Stimulated activated CD4-positive, alpha-beta T cell treated with anti-CD3 and anti-CD28 coated beads, Interleukin-15, amount 100 ng/mL, for 48 hours (primary cell): ENCODE results near the gene LRRC18.

Source experiments
- DNase-seq, 2 donors: peaks; one replicate each; pipeline ENCODE4 v3.0.0-alpha.2; 2020; ENCODE audit warnings: low read depth in 2 of 2

LRRC18 gene

DNA sequence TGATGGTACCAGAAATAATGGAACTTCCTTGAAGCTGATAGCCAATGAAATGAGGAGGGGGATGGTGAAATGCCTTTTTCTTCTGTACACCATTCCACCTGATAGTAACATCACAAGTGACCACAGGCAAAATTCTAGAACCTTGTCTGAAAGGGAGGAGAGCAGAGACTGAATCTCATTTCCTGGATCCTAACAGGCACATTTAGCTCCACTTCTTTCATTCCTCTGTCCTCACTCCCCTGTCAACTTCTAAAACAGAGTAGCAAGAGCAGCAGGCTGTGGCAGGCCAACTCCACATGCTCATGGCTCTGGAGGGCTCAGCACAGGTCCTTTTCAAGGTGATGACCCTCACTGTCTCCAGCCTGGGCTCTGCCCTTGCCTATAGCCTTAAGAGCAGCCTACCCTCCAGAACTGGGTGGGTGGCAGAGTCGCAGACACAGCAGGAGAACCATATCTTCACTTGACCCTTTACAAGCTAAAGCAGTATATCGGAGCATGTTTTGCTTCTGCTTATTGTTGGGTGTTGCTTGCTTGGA, at the start of gene LRRC18:
Gene LRRC18 (minus strand): TSS at position 51 of the 536 bp plus-strand sequence. CDS start 25,685 bp downstream, outside the sequence.
- DNase-seq = no peak

DNA sequence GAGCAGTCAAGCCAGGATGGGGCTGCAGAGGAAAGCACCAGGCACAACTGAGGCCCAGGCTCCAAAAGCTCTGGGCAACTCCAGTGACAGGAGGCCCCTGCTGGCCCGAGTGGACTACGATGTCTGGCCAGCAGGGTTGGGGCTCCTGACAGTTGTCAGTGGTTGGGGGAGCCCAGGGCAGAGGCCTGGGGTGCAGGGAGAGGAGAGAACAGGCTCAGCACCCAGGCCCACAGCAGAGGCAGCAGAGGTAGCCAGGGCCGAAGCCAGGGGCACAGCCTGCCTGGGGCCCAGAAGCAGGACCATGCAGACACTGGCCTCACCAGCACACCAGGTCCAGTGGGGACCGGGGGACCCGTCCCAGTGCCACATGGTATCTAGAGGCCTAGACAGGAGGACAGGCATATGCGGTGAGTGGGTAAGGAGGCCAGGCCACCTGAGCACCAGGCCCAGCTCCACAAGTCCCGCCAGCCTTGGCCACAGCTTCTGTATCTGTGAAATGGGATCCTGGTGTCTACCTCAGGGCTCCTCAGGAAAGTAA, 46.0 kb upstream of the LRRC18 start:
- no peak for DNase-seq

DNA sequence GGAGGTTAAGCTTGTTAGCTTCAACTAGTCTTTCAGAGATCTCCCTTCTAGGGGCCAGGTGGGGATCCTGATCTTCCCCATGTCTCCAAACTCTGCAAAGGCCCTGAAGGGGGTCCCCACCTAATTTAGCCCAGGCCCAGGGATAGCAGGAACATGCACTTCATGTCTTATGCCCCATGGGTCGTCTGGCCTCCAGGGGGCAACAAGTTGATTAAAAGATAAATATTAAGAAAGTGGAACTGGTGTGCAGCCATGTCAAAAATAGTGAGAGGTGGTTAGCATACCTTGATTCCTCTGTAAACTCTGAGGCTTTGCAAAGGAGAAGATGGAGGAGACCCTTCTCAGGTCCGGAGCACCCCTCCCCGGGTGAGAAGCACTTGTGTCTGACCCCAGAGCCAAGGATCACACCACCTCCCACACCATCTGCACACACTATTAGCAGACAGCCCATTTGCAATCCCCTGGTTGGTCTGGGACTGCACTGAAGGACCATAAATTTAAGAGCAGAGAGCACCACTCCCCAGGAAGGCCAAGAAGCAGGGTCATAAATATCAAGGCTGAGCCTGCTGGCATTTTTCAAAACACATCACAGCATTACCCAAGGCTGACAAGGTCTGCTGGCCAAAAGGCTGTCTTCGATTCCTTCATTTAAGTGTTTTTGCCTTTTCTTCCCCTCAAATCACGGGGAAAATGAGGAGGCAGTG, 44.2 kb upstream of the LRRC18 start:
- no peak for DNase-seq

DNA sequence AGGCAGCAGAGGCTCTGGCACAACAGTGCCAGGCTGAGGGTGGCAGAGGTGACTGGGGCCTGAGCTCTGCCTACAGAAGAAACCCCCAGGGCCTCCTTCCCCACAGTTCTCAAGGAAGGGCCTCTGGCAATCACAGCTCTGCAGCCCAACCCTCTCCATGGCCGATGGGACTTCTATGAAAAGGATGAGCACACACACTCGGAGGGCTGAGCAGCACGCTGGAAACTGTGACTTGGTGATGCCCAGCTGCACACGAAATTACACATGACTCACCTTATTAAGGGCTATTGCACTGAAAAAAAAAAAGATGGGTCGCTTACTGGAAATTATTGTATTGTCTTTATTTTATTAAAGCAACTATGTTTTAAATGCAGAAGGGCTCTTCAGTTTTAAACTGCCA, 42.9 kb upstream of the LRRC18 start:
- DNase-seq = no peak

DNA sequence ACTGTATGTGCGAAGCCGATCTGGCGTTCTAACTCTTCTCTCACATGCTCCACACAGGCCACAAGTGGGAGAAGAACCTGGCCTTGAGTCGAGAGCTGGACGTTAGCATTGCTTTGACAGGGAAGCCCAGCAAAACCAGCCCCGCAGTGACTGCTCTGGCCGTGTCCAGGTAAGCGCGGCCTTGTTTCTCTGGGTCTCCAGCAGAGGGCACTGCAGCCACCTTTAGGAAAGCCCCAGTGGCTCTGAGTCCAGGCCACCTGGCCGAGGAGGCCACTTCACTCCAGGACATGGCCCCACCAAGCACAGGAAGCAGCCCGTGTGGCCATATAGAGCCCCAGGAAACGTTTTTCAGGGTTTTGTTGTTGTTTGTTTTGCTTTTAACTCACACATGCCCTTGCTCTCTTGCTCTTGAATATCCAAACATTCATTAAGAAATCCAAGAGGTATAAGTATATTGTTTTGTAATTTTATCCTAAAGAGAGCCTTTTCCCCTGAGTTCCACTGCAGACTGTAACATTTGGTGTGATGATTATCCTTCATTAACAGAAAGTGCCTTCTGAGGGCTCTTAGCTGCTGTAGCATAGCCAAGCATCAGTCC, 41.8 kb upstream of the LRRC18 start:
- peak in 1 of 2 donors; percentile 30 for DNase-seq

DNA sequence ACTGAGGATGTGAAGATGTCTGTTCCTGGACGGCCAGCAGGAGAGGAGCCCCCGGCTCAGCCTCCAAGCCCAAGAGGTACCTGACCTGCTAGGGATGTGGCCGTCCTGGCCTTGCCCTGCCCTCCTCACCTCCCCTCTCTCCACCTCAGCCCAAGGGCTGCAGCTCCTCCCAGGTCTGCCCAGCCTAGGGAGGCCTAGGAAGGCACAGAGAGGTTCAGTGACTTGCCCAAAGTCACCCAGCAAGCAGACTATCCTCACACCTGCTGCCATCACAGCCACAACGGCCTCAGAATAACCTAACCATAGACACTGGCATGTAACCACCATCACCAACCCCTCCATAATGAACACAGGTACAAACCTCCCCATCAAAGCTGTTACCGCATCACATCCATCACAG, 38.7 kb upstream of the LRRC18 start:
- DNase-seq = no peak

DNA sequence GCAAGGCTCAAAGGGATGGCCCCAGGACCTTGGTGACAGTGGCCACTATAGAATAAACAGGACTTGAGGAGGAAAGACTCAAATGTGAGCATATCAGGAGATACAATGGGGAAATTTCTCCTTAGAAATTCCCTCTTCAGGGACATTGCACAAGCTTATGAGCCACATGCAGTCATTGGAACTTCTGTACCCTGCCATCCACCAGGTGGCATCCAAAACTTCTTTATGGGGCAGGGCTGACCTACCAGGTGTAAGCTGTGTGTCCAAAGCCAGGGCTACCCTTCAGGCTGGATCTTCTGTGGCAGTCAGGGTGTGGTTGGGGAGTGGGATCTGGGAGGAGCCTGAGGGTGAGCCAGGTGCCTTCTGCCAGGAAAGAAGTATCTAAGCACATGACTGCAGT, 36.6 kb upstream of the LRRC18 start:
- no peak for DNase-seq

DNA sequence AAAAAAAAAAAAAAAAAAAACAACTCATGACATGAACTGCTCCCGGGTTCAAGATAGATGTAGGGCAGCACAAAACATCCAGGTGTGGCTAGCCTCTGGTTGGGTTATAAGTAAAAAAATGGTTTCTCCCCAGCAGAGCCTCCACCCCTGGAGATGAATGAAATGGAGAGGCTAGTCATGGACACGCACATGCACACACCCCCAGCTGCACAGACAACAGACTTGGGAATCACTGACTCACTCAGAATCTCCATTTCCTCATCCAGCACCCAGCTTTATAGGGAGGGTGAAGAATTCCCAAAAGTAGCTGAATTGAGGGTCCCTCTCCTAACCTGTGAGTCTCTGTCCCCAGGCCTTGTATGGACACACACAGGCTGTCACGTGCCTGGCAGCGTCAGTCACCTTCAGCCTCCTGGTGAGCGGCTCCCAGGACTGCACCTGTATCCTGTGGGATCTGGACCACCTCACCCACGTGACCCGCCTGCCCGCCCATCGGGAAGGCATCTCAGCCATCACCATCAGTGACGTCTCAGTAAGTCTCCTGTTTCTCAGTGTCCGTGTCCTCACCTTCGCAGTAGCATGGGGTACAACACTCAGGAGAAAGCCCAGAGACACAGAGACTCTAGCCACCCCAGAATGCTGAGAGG, 35.0 kb upstream of the LRRC18 start:
- no peak for DNase-seq

DNA sequence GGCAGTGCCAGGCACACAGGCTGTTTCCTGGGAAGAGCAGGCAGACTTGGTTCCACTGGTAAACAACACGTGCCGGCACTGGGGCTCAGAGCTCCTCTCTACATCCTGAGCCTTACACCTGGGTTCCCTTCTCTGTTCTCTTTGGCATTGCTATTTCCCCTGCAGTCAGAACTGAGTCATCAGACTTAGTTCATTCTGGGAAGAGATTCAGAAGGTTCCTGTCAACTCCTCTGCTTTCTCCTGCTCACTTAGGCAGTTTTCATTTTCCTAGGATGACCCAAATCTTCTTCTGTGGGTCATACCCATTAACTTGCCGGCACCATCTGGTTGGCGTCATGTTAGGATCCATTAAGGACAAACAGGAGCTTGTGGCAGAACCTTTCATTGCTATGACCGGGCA, 33.4 kb upstream of the LRRC18 start:
- no peak for DNase-seq

DNA sequence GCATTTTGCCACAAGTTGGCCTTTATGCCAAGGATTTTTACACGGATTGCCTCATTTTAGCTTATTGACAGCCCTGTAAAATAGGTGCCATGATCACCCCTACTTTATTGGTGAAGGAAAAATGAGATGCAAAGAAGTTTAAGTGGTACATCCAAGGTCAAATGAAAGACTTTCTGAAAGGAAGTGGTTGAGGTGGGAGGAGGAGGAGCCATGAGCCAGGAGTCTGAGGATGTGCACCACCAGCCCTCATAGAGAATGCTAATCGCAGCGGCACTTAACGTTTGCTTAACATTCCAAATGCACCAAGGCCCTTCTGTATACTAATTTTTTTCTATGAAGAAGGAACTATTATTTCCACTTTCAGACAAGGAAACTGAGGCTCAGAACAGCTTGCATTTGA, 31.0 kb upstream of the LRRC18 start:
- no peak for DNase-seq

DNA sequence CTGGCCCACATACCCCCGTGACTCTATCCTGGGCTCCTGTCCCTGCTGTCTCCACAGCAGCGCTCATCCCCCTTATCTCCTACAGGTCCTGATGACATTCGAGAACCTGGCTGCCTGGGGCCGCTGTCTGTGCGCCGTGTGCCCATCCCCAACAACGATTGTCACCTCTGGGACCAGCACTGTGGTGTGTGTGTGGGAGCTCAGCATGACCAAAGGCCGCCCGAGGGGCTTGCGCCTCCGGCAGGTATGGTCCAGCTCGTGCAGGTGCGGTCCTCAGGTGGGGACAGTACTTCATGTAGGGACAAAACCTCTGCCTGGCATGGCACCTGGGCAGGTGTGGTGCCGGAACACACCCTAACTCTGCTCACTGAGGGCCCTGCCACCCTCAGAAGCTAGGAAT, 30.4 kb upstream of the LRRC18 start:
- no peak for DNase-seq

DNA sequence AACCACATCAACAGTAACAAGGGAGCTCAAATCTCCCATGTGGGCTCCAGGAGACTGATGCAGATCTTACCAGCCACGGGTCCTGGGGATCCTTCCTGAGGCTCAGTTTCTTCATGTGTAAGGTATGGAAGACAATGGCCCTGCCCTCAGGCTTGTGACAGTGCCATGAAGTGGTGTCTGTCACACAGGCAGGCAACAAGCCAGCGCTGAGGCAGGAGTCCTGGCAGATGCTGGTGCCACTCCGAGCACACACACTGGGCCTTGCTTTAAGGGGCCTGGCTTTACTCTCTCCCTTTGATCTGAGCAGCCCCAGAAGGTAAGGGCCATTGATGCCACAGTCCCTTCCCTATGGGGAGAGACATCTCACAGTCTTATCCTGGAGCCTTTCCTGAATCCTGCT, 28.4 kb upstream of the LRRC18 start:
- DNase-seq = no peak

DNA sequence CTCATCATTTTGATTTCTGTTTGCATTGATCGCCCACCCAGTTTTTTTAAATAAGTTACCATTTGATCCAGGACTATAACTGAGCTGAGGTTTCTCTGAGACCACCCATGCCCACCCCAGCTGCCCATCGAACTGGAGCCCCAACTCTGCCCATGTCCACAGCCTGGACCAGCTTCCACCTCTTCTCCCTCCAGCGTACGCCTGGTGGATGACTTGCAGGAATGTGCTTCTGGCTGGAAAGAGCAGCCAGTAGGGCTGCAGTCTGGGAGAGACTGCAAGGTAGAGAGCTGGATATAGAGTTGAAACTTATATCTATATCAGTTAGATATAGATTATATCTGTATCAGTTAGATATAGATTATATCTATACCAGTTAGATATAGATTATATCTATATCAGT, 25.8 kb upstream of the LRRC18 start:
- DNase-seq = no peak

DNA sequence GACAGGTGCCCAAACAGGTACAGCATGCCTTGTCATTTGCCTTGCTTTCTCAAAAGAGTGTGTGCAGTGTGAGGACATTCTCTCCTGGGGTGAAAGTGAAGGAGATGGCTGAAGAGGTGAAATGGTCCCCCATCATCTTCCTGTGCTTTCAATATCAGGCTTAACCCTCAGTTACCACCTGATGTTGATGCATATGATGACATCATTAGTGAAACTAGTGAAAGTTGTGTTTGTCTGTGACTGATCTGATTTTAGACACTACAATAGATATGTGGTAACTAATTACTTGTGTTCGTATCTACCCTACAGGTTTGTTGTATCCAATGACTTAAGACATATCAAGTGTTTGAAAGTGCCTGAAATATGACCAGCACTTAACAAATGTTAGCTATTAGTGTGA, 24.4 kb upstream of the LRRC18 start:
- DNase-seq = no peak

DNA sequence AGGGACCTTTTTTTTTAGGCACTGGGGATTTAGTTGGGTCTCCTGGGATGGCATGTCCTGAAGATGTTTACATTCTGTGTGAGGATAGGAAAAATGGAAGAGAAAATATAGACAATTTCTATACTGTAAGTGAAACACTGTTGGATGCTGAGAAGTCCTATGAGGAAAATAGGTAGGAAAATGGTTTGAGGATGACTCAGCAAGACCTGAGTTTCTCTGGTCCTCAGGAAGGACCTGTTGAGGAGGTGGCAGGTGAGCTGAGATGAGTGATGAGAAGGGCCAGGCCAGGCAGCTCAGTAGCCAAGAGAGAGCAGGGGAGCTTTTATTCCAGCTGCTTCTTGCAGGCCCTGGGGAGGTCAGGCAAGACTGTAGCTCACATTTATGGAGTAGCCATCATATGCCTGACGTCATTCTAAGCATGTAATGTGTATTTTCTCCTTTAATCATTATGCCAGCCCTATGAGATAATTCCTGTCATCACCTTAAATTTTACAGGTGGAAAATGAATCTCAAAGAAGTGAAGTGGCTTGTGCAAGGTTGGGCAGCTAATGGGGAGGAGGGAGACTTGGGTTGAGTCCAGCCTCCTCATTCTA, 19.1 kb upstream of the LRRC18 start:
- DNase-seq = no peak

DNA sequence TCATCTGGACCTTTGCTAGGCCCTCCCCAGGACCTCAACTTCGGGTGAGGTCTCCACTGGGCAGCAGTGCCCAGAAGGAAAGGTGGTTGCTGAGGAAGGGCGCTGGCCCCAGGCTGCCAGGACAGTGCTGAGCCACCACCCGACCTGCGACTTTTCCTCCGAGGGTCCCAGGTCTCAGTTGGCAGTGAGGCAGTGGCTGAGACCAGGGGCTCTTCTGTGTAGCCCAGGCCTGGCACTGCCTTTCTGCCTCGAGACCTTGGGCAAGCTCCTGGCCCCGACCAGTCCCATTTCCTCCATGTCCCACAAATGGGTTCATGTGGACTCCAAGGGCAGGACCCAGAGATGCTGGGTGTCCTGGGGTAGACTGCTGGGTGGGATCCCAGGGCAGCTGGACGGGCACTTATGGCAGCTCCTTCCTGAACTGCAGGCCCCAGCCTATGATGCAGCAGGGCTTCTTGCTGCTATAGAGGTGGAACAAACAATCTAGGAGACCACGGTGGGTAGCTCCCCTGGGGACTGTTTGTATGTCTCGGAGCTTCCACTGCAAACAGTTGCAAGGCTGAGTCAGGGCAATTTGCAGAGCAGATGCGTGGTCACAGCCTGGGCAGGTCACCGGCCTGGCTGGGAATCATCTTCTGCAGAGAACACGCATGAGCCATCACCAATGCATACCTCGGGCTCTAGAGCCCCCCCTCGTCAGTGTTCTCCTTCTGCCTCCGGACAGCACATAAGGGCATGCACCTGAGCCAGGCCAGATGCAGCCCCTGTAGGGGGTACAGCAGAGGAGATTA, 17.9 kb upstream of the LRRC18 start:
- DNase-seq = no peak

DNA sequence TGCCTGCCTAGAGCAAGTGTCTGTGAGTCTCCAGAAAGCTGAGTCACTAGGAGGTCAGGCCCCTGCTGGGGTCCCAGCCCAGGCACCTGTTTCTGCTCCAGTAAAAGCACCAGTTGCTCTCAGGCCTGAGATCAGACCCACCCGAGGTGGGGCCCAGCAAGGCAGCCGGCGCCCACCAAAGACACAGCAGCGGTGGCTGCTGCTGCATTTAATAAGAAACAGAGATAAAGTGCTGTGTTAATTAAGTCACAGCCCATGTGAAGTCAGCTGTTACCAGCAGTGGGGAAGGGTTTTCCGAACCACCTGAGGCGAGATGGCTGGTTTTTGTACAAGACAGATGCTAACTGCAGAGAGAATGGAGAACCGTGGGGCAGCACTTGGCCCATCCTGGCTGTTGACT, 12.1 kb upstream of the LRRC18 start:
- no peak for DNase-seq

DNA sequence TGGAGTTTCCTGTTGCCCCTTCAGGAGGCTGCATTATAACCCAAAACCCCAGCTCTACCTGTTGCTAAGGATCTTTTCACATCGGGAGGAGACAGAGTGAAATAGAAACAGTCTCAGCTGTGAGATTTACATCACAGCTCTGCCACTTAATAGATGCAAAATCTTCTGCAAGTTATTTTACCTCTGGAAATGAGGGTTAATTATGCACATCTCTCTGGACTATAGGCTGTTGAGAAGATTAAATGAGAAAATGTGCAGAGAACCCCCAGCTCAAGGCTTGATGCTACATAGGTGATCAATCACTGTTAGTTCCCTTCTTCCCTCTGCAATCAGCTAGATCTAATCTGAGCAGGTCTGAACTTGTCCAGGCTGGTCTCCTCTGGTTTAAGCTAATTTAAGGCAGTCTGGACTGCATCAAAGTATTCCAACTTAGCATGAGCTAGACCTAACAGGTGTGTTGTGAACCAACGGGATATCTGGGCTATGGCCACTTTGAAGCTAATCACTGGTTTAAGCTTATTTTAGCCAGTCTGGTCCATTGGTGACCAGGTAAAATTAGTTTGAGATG, 8.9 kb upstream of the LRRC18 start:
- no peak for DNase-seq

DNA sequence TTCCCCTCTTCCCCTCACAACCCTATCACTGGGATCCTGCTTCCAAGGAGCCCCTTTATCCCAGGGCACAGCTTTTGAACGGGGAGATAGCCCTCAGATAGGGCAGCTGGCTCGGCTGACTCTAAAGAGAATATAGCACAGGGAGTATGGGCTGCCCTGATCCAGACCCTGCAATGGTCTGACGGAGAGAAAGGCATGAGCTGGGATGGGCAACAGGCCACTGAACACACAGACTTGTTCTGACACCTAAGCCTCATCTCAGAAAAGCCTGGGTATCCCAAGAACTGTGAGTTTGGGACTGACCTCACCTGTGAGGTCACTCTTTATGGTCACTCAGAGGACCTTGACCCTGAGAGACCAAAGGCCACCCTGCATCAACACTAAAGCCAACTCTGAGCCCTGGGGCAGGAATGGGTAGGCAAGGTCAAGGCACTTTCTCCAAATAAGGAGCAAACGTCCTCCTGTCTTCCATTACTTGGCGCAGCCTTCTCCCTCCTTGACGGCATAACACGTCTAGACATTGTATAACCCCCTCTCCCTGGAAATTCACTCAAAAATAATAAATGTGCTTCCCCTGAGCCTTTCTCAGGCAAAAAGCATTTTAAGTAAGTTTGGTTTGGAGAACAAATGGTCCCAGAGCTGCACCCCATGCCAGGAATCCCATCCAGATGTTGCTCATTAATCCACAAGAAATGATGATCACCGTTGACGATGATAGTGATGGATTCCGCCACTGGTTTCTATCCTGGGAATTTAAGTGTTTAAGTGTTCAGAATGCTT, 8.2 kb upstream of the LRRC18 start:
- DNase-seq = no peak

DNA sequence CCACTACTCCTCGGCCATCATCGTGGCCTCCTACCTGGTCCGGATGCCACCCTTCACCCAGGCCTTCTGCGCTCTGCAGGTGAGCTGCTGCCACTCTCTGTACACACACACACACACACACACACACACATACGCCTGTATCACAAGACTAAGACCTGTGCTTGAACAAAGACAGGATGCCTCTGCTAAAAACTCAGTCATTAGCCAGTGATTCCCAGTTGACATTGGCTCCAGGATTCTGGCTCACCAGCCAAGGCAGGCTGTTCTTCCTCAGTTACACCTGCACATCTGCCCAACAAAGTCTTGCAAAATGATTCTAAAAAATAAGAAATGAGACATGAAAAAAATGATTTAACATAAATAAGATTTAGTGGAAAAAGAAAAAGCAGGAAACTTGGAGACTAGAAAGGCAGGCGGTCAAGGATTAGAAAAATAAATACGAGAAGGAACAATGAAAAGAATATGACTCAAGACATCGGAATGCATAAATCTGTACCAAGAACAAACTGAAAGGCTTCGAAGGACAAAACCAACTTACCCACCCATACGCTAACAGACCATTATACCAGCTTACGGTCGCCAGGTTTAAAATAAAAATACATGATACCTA, 7.4 kb upstream of the LRRC18 start:
- DNase-seq = no peak
